ENCODE data around the gene MACROH2A2. TPM values are rescaled to one million over a fixed set of nuclear protein-coding genes. Genes with fewer than 3 reads are reported as not detected.

The MACROH2A2 gene
- polyA plus RNA-seq, 4 donors = 2.9 to 45.8 (median 13.1) TPM

GRCh38 chr10:70055550-70055949, 2.9 kb downstream of the MACROH2A2 start:
- DNase-seq = no peak
- Histone ChIP-seq H3K27me3 (ENCODE audit: control insufficient read depth in 3 of 3, insufficient read depth in 3 of 3, low read length in 3 of 3) (peaks cover 0 to 4% (median 0%) of the 10 kb centered on the region in 3 donors), H3K4me3 (ENCODE audit: low read depth in 1 of 3, low read length in 3 of 3) (no peak overlapping the region), H3K27ac (ENCODE audit: low read depth in 1 of 3, low read length in 2 of 3) (no peak overlapping the region), H3K9me3 (ENCODE audit: control insufficient read depth in 2 of 2, insufficient read depth in 1 of 2, low read depth in 1 of 2, low read length in 1 of 2) (no peaks in the 10 kb centered on the region), H3K36me3 (ENCODE audit: control insufficient read depth in 3 of 3, insufficient read depth in 2 of 3, low read depth in 1 of 3, low read length in 3 of 3) (peaks cover 0 to 5% (median 0%) of the 10 kb centered on the region in 3 donors), H3K4me1 (ENCODE audit: control insufficient read depth in 3 of 3, insufficient read depth in 2 of 3, low read depth in 1 of 3, low read length in 2 of 3) (peaks cover 0 to 8% (median 3%) of the 10 kb centered on the region in 3 donors)
- WGBS, 3 donors = 85 to 100% (median 93%) methylated on average over 1 of the region's 1 CpG
- FAIRE-seq = no peak

GRCh38 chr10:70057306-70057705, 4.7 kb downstream of the MACROH2A2 start:
- FAIRE-seq (no peak), DNase-seq (no peak)
- Histone ChIP-seq H3K4me1 (ENCODE audit: control insufficient read depth in 3 of 3, insufficient read depth in 2 of 3, low read depth in 1 of 3, low read length in 2 of 3) (peaks cover 0 to 3% (median 0%) of the 10 kb centered on the region in 3 donors), H3K9me3 (ENCODE audit: control insufficient read depth in 2 of 2, insufficient read depth in 1 of 2, low read depth in 1 of 2, low read length in 1 of 2) (no peaks in the 10 kb centered on the region), H3K36me3 (ENCODE audit: control insufficient read depth in 3 of 3, insufficient read depth in 2 of 3, low read depth in 1 of 3, low read length in 3 of 3) (peaks cover 0 to 5% (median 0%) of the 10 kb centered on the region in 3 donors), H3K27me3 (ENCODE audit: control insufficient read depth in 3 of 3, insufficient read depth in 3 of 3, low read length in 3 of 3) (peaks cover 0 to 2% (median 0%) of the 10 kb centered on the region in 3 donors), H3K4me3 (ENCODE audit: low read depth in 1 of 3, low read length in 3 of 3) (no peak overlapping the region), H3K27ac (ENCODE audit: low read depth in 1 of 3, low read length in 2 of 3) (no peak overlapping the region)
- 84 to 88% (median 85%) methylated on average over 4 of the region's 4 CpGs for WGBS, 3 donors

- FAIRE-seq (no peak), DNase-seq (no peak)
- Histone ChIP-seq H3K27ac (ENCODE audit: low read depth in 1 of 3, low read length in 2 of 3) (no peak overlapping the region), H3K36me3 (ENCODE audit: control insufficient read depth in 3 of 3, insufficient read depth in 2 of 3, low read depth in 1 of 3, low read length in 3 of 3) (peaks cover 0 to 8% (median 0%) of the 10 kb centered on the region in 3 donors), H3K4me1 (ENCODE audit: control insufficient read depth in 3 of 3, insufficient read depth in 2 of 3, low read depth in 1 of 3, low read length in 2 of 3) (no peaks in the 10 kb centered on the region), H3K27me3 (ENCODE audit: control insufficient read depth in 3 of 3, insufficient read depth in 3 of 3, low read length in 3 of 3) (no peaks in the 10 kb centered on the region), H3K9me3 (ENCODE audit: control insufficient read depth in 2 of 2, insufficient read depth in 1 of 2, low read depth in 1 of 2, low read length in 1 of 2) (no peaks in the 10 kb centered on the region), H3K4me3 (ENCODE audit: low read depth in 1 of 3, low read length in 3 of 3) (no peak overlapping the region)
- 92 to 95% (median 92%) methylated on average over 2 of the region's 2 CpGs for WGBS, 3 donors
Observed at GRCh38 chr10:70060389-70060788, 7.7 kb downstream of the MACROH2A2 start.

GRCh38 chr10:70063418-70064098, 10.9 kb downstream of the MACROH2A2 start:
- no peak for FAIRE-seq
- Histone ChIP-seq H3K36me3 (ENCODE audit: control insufficient read depth in 3 of 3, insufficient read depth in 2 of 3, low read depth in 1 of 3, low read length in 3 of 3) (peaks cover 0 to 8% (median 0%) of the 10 kb centered on the region in 3 donors), H3K9me3 (ENCODE audit: control insufficient read depth in 2 of 2, insufficient read depth in 1 of 2, low read depth in 1 of 2, low read length in 1 of 2) (no peaks in the 10 kb centered on the region), H3K27me3 (ENCODE audit: control insufficient read depth in 3 of 3, insufficient read depth in 3 of 3, low read length in 3 of 3) (no peaks in the 10 kb centered on the region), H3K27ac (ENCODE audit: low read depth in 1 of 3, low read length in 2 of 3) (no peak overlapping the region), H3K4me3 (ENCODE audit: low read depth in 1 of 3, low read length in 3 of 3) (no peak overlapping the region), H3K4me1 (ENCODE audit: control insufficient read depth in 3 of 3, insufficient read depth in 2 of 3, low read depth in 1 of 3, low read length in 2 of 3) (no peaks in the 10 kb centered on the region)
- DNase-seq = no peak
- 73 to 84% (median 76%) methylated on average over 10 of the region's 10 CpGs for WGBS, 3 donors

- DNase-seq (no peak), FAIRE-seq (no peak)
- WGBS, 3 donors = 77 to 89% (median 87%) methylated on average over 4 of the region's 4 CpGs
- Histone ChIP-seq H3K4me3 (ENCODE audit: low read depth in 1 of 3, low read length in 3 of 3) (no peak overlapping the region), H3K4me1 (ENCODE audit: control insufficient read depth in 3 of 3, insufficient read depth in 2 of 3, low read depth in 1 of 3, low read length in 2 of 3) (no peaks in the 10 kb centered on the region), H3K36me3 (ENCODE audit: control insufficient read depth in 3 of 3, insufficient read depth in 2 of 3, low read depth in 1 of 3, low read length in 3 of 3) (peaks cover 0 to 9% (median 0%) of the 10 kb centered on the region in 3 donors), H3K27me3 (ENCODE audit: control insufficient read depth in 3 of 3, insufficient read depth in 3 of 3, low read length in 3 of 3) (no peaks in the 10 kb centered on the region), H3K27ac (ENCODE audit: low read depth in 1 of 3, low read length in 2 of 3) (no peak overlapping the region), H3K9me3 (ENCODE audit: control insufficient read depth in 2 of 2, insufficient read depth in 1 of 2, low read depth in 1 of 2, low read length in 1 of 2) (no peaks in the 10 kb centered on the region)
Observed at GRCh38 chr10:70064486-70064885, 11.8 kb downstream of the MACROH2A2 start.

- WGBS, 3 donors = 87 to 88% (median 88%) methylated on average over 3 of the region's 3 CpGs
- DNase-seq = no peak
- H3K36me3 ChIP-seq (ENCODE audit: control insufficient read depth in 3 of 3, insufficient read depth in 2 of 3, low read depth in 1 of 3, low read length in 3 of 3) = peaks cover 0 to 6% (median 0%) of the 10 kb centered on the region in 3 donors
- no peak overlapping the region for H3K4me3 ChIP-seq (ENCODE audit: low read depth in 1 of 3, low read length in 3 of 3)
- no peaks in the 10 kb centered on the region for H3K9me3 ChIP-seq (ENCODE audit: control insufficient read depth in 2 of 2, insufficient read depth in 1 of 2, low read depth in 1 of 2, low read length in 1 of 2)
- no peak overlapping the region for H3K27ac ChIP-seq (ENCODE audit: low read depth in 1 of 3, low read length in 2 of 3)
- H3K4me1 ChIP-seq (ENCODE audit: control insufficient read depth in 3 of 3, insufficient read depth in 2 of 3, low read depth in 1 of 3, low read length in 2 of 3) = no peaks in the 10 kb centered on the region
- H3K27me3 ChIP-seq (ENCODE audit: control insufficient read depth in 3 of 3, insufficient read depth in 3 of 3, low read length in 3 of 3) = no peaks in the 10 kb centered on the region
- no peak for FAIRE-seq
Observed at GRCh38 chr10:70066190-70066589, 13.5 kb downstream of the MACROH2A2 start.

GRCh38 chr10:70067586-70067985, 14.9 kb downstream of the MACROH2A2 start:
- FAIRE-seq (no peak), DNase-seq (no peak)
- Histone ChIP-seq H3K4me1 (ENCODE audit: control insufficient read depth in 3 of 3, insufficient read depth in 2 of 3, low read depth in 1 of 3, low read length in 2 of 3) (no peaks in the 10 kb centered on the region), H3K27me3 (ENCODE audit: control insufficient read depth in 3 of 3, insufficient read depth in 3 of 3, low read length in 3 of 3) (no peaks in the 10 kb centered on the region), H3K36me3 (ENCODE audit: control insufficient read depth in 3 of 3, insufficient read depth in 2 of 3, low read depth in 1 of 3, low read length in 3 of 3) (peaks cover 0 to 6% (median 0%) of the 10 kb centered on the region in 3 donors), H3K9me3 (ENCODE audit: control insufficient read depth in 2 of 2, insufficient read depth in 1 of 2, low read depth in 1 of 2, low read length in 1 of 2) (no peaks in the 10 kb centered on the region), H3K4me3 (ENCODE audit: low read depth in 1 of 3, low read length in 3 of 3) (no peak overlapping the region), H3K27ac (ENCODE audit: low read depth in 1 of 3, low read length in 2 of 3) (no peak overlapping the region)
- 90 to 92% (median 92%) methylated on average over 2 of the region's 2 CpGs for WGBS, 3 donors

- Histone ChIP-seq H3K36me3 (ENCODE audit: control insufficient read depth in 3 of 3, insufficient read depth in 2 of 3, low read depth in 1 of 3, low read length in 3 of 3) (peaks cover 0 to 6% (median 0%) of the 10 kb centered on the region in 3 donors), H3K4me1 (ENCODE audit: control insufficient read depth in 3 of 3, insufficient read depth in 2 of 3, low read depth in 1 of 3, low read length in 2 of 3) (no peaks in the 10 kb centered on the region), H3K27ac (ENCODE audit: low read depth in 1 of 3, low read length in 2 of 3) (no peak overlapping the region), H3K4me3 (ENCODE audit: low read depth in 1 of 3, low read length in 3 of 3) (no peak overlapping the region), H3K27me3 (ENCODE audit: control insufficient read depth in 3 of 3, insufficient read depth in 3 of 3, low read length in 3 of 3) (no peaks in the 10 kb centered on the region), H3K9me3 (ENCODE audit: control insufficient read depth in 2 of 2, insufficient read depth in 1 of 2, low read depth in 1 of 2, low read length in 1 of 2) (no peaks in the 10 kb centered on the region)
- FAIRE-seq (no peak), DNase-seq (no peak)
- WGBS, 3 donors = 90 to 92% (median 91%) methylated on average over 10 of the region's 10 CpGs
Observed at GRCh38 chr10:70068925-70069324, 16.3 kb downstream of the MACROH2A2 start.

- no peaks in the 10 kb centered on the region for H3K4me1 ChIP-seq (ENCODE audit: control insufficient read depth in 3 of 3, insufficient read depth in 2 of 3, low read depth in 1 of 3, low read length in 2 of 3)
- no peak overlapping the region for H3K4me3 ChIP-seq (ENCODE audit: low read depth in 1 of 3, low read length in 3 of 3)
- DNase-seq (no peak), FAIRE-seq (no peak)
- WGBS, 3 donors = 85 to 90% (median 85%) methylated on average over 5 of the region's 5 CpGs
- H3K9me3 ChIP-seq (ENCODE audit: control insufficient read depth in 2 of 2, insufficient read depth in 1 of 2, low read depth in 1 of 2, low read length in 1 of 2) = no peaks in the 10 kb centered on the region
- H3K27me3 ChIP-seq (ENCODE audit: control insufficient read depth in 3 of 3, insufficient read depth in 3 of 3, low read length in 3 of 3) = no peaks in the 10 kb centered on the region
- H3K27ac ChIP-seq (ENCODE audit: low read depth in 1 of 3, low read length in 2 of 3) = no peak overlapping the region
- peaks cover 0 to 6% (median 0%) of the 10 kb centered on the region in 3 donors for H3K36me3 ChIP-seq (ENCODE audit: control insufficient read depth in 3 of 3, insufficient read depth in 2 of 3, low read depth in 1 of 3, low read length in 3 of 3)
Observed at GRCh38 chr10:70069346-70069745, 16.7 kb downstream of the MACROH2A2 start.
